GM13976 (cell line): ENCODE measurements around the gene AKAP12.

Experiments
- DNase-seq: peaks from one replicate; pipeline ENCODE4 v3.0.0; 2012; ENCODE audit warnings: low spot score
- CTCF ChIP-seq: IDR thresholded peaks from 2 replicates; pipeline ENCODE4 v1.5.1; 2012; ENCODE audit warnings: borderline replicate concordance, mild to moderate bottlenecking; ENCODE audit not compliant: insufficient read depth; ENCODE audit errors: extremely low read depth, missing control alignments, control extremely low read depth
- in situ Hi-C: fragments of 300-500 bp; cut with MboI; formaldehyde crosslinking; loops from one replicate; pipeline ENCODE4 v1.12.0; 2022; ENCODE audit warnings: low sequenced_read_pairs, mixed read lengths, inconsistent platforms; ENCODE audit not compliant: unreplicated experiment

The AKAP12 gene

DNA sequence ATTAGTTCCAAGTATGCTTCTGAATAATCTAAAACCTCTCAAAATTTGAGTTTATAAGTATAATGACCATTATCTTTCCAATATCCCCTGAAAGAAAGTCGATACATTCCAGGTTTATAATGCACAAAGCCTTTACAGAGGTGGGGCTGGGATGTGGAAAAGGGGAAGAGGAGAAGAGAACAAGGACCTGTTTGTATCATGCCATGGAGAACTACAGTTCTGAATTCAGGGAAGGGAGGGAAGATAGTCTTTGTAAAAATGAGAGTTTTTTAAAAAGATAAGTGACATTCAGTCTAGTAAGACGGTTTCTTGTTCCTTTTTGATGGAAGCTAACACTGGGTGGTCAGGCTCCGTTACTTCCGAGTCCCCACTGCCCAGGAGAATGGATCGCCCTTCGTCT lies 125.5 kb downstream of the AKAP12 start:
- TF ChIP-seq CTCF, result no peak
- in situ Hi-C loops, result no loop called here
- no peak for DNase-seq

- no peak for DNase-seq
- TF ChIP-seq CTCF, result no peak
- in situ Hi-C loops, result no loop called here
These were observed 130.8 kb downstream of the AKAP12 start for GRCh38 chr6:151370509-151371078.

- in situ Hi-C loops, result no loop called here
- no peak for DNase-seq
- no peak for TF ChIP-seq CTCF
These were observed 132.4 kb downstream of the AKAP12 start for GRCh38 chr6:151372164-151372563.

- in situ Hi-C loops, result no loop called here
- DNase-seq, result no peak
- TF ChIP-seq CTCF, result no peak
These were observed 134.4 kb downstream of the AKAP12 start for GRCh38 chr6:151374036-151374683.

GRCh38 chr6:151375833-151376232 lies 136.1 kb downstream of the AKAP12 start:
- no peak for TF ChIP-seq CTCF
- in situ Hi-C loops, result no loop called here
- DNase-seq, result no peak

DNA sequence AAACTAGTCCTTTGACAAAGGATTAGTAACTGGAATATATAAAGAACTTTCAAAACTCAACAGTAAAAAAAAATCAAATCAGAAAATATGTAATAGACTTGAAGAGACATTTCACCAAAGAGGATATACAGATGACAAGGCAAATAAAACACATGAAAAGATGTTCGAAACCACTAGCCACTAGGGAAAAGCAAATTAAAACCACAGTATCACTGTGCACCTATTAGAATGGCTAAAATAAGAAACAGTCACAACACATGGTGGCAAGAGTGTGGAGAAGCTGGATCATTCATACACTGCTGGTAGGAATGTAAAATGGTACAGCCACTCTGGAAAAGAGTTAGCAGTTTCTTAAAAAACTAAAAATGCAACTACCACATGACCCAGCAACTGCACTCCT lies 136.7 kb downstream of the AKAP12 start:
- in situ Hi-C loops, result no loop called here
- no peak for TF ChIP-seq CTCF
- DNase-seq, result no peak
